Sigmoid colon (tissue), 4 donors: ENCODE data around the gene MFAP4.

Source experiments
- EP300 ChIP-seq, 4 donors: sonication (generic); formaldehyde crosslinking; IDR thresholded peaks; one replicate each; pipeline ENCODE4 v1.6.1; 2017; ENCODE audit warnings: antibody characterized with exemption in 4 of 4
- POLR2A ChIP-seq, 2 donors: fragments of 450-650 bp; IDR thresholded peaks; one replicate each; pipeline ENCODE4 v1.6.1; 2016; ENCODE audit warnings: antibody characterized with exemption in 2 of 2, mild to moderate bottlenecking in 2 of 2, moderate library complexity in 2 of 2
- POLR2AphosphoS5 ChIP-seq, 4 donors: sonication (generic); formaldehyde crosslinking; IDR thresholded peaks; one replicate each; pipeline ENCODE4 v1.6.1; 2017; ENCODE audit warnings: antibody characterized with exemption in 4 of 4
- TF ChIP-seq, protein P1 (sequence below), 4 experiments: fragments of 450-650 bp in 3 of 4; fragments of 200-600 bp in 1 of 4; IDR thresholded peaks; one replicate each; pipeline ENCODE4 v1.5.1; 2016 to 2019; ENCODE audit warnings: antibody characterized with exemption in 4 of 4, mild to moderate bottlenecking in 3 of 4, moderate library complexity in 2 of 4

DNA sequence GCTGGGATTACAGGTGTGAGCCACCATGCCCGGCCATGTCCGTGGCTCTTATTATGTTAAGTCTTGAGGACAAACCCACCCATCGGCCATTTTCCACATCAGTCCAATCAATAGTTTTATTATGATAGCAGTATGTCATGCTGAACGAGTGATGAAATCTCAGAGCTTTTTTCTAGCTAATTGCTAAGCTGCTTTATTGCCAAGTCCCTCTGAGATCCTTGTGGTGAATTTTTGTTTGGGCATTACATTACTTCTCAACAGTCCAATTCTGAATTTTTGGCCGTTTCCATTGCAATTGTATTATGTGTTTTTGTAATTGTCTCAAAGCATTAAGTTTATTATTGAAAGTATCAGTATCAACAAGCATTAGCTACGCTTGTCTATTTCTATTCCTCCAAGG is 34.9 kb upstream of the MFAP4 start:
- TF ChIP-seq EP300 (IDR thresholded peaks at IDR 0.05) (no peak), POLR2A (IDR thresholded peaks at IDR 0.05) (no peak), POLR2AphosphoS5 (IDR thresholded peaks at IDR 0.05) (no peak)
- TF ChIP-seq, protein P1, sequence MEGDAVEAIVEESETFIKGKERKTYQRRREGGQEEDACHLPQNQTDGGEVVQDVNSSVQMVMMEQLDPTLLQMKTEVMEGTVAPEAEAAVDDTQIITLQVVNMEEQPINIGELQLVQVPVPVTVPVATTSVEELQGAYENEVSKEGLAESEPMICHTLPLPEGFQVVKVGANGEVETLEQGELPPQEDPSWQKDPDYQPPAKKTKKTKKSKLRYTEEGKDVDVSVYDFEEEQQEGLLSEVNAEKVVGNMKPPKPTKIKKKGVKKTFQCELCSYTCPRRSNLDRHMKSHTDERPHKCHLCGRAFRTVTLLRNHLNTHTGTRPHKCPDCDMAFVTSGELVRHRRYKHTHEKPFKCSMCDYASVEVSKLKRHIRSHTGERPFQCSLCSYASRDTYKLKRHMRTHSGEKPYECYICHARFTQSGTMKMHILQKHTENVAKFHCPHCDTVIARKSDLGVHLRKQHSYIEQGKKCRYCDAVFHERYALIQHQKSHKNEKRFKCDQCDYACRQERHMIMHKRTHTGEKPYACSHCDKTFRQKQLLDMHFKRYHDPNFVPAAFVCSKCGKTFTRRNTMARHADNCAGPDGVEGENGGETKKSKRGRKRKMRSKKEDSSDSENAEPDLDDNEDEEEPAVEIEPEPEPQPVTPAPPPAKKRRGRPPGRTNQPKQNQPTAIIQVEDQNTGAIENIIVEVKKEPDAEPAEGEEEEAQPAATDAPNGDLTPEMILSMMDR (IDR thresholded peaks at IDR 0.05): no peak
